ENCODE data around the gene TMEM164.

Gene TMEM164

GRCh38 chrX:110003167-110004156 lies 548 bp downstream of the TMEM164 start:
- no peak for DNase-seq (ENCODE audit: low read depth in 2 of 2)

GRCh38 chrX:110004215-110004614 lies 1.3 kb downstream of the TMEM164 start:
- no peak for DNase-seq (ENCODE audit: low read depth in 2 of 2)

- no peak for DNase-seq (ENCODE audit: low read depth in 2 of 2)
These were observed 1.9 kb downstream of the TMEM164 start for GRCh38 chrX:110004731-110005369.

GRCh38 chrX:110006161-110006560 lies 3.2 kb downstream of the TMEM164 start:
- no peak for DNase-seq (ENCODE audit: low read depth in 2 of 2)

GRCh38 chrX:110006821-110007375 lies 4.0 kb downstream of the TMEM164 start:
- DNase-seq (ENCODE audit: low read depth in 2 of 2) = no peak

- DNase-seq (ENCODE audit: low read depth in 2 of 2) = no peak
These were observed 5.2 kb downstream of the TMEM164 start for GRCh38 chrX:110008011-110008635.

- DNase-seq (ENCODE audit: low read depth in 2 of 2) = no peak
These were observed 10.0 kb downstream of the TMEM164 start for GRCh38 chrX:110012818-110013485.

GRCh38 chrX:110013968-110014367 lies 11.1 kb downstream of the TMEM164 start:
- DNase-seq (ENCODE audit: low read depth in 2 of 2) = no peak

GRCh38 chrX:110015032-110015431 lies 12.1 kb downstream of the TMEM164 start:
- no peak for DNase-seq (ENCODE audit: low read depth in 2 of 2)

GRCh38 chrX:110015915-110016314 lies 13.0 kb downstream of the TMEM164 start:
- no peak for DNase-seq (ENCODE audit: low read depth in 2 of 2)

GRCh38 chrX:110020536-110020935 lies 17.6 kb downstream of the TMEM164 start:
- DNase-seq (ENCODE audit: low read depth in 2 of 2) = no peak

GRCh38 chrX:110021258-110022022 lies 18.5 kb downstream of the TMEM164 start:
- no peak for DNase-seq (ENCODE audit: low read depth in 2 of 2)

GRCh38 chrX:110022599-110023448 lies 19.9 kb downstream of the TMEM164 start:
- DNase-seq (ENCODE audit: low read depth in 2 of 2) = no peak

GRCh38 chrX:110025395-110025794 lies 22.5 kb downstream of the TMEM164 start:
- no peak for DNase-seq (ENCODE audit: low read depth in 2 of 2)

- DNase-seq (ENCODE audit: low read depth in 2 of 2) = no peak
These were observed 23.4 kb downstream of the TMEM164 start for GRCh38 chrX:110026099-110026844.

GRCh38 chrX:110032534-110033147 lies 29.7 kb downstream of the TMEM164 start:
- DNase-seq (ENCODE audit: low read depth in 2 of 2) = no peak

- DNase-seq (ENCODE audit: low read depth in 2 of 2) = no peak
These were observed 31.1 kb downstream of the TMEM164 start for GRCh38 chrX:110034036-110034435.

- DNase-seq (ENCODE audit: low read depth in 2 of 2) = no peak
These were observed 33.5 kb downstream of the TMEM164 start for GRCh38 chrX:110036162-110037033.
